GM18498 (cell line): ENCODE data around the gene FBP1.

ENCODE experiments used
- ATAC-seq: cut with Tn5 transposase; IDR thresholded peaks from one replicate; pipeline ENCODE4 v1.9.1; 2021; ENCODE audit warnings: mild to moderate bottlenecking, moderate library complexity; ENCODE audit not compliant: unreplicated experiment

FBP1 gene

GRCh38 chr9:94657021-94657725, 17.9 kb upstream of the FBP1 start:
- no peak for ATAC-seq

- peak; percentile 99 for ATAC-seq
Observed at GRCh38 chr9:94656200-94656599, 16.9 kb upstream of the FBP1 start.

- ATAC-seq: peak; percentile 19
Observed at GRCh38 chr9:94655739-94656138, 16.4 kb upstream of the FBP1 start.

DNA sequence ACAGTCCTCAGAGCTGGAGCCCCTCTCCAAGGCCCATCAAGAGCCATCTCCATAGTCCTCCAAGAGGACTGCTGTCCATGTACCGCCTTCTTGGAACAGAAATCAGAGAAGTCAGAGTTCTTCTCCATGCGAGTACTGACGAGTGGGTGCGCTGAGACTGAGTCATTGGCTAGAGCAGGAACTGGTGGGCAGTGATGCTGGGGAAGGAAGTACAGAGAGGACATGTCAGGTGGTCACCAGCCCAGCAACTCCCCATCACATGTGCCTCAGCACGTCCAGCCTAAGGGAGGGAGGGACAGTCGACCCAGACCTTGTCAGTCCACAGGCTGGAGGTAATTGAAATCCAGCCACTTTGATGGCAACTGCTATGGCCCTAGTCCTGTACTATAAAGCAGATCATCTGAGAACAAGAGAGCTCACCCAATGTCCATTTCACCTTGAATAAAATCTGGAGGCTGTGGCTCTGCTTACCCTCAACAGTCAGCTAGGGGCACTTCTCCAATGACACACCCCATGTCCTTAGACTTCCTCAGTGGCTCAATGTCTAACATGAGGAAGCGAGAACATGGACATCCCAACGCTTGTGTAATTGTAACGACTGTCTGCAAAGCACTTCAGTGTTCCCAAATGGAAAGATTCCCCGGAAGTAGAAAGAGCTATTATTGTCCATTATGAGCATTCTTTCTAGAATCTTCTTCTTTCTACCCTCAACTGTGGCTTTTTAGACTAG, 15.0 kb upstream of the FBP1 start:
- ATAC-seq: no peak

- no peak for ATAC-seq
Observed at GRCh38 chr9:94650949-94651348, 11.6 kb upstream of the FBP1 start.

DNA sequence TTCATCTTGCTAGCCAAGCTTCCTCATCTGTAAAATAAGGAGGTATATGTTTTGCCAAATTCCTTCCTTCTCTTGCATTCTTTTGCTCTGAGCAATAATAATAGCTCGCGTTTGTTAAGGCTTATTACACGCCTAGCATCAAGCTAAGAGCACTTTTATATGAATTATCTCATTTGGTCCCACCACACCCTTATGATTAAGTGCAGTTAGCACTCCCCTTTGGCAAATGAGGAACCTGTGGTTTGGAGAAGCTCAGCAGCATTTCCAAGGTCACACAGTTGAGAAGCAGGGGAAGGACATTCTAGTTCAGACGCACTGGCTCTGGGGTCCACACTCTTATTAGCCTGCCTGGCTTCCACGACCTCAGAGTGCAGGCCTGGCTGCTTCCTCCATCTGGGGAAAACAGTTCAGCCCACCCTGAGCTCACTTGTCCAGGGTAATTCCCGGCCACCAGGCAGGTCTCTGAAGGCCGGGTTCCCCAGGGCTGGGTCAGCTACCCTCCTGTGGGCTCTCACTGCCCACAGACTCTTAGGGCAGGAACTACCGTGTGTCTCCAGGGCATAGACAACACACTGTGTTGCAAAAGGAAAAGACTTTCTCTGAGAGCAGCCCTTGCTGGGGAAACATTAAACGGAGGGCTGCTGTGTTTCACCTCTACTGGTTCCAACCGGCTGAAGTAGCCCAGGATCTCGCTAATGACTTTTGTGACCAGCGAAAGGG, 9.9 kb upstream of the FBP1 start:
- no peak for ATAC-seq

DNA sequence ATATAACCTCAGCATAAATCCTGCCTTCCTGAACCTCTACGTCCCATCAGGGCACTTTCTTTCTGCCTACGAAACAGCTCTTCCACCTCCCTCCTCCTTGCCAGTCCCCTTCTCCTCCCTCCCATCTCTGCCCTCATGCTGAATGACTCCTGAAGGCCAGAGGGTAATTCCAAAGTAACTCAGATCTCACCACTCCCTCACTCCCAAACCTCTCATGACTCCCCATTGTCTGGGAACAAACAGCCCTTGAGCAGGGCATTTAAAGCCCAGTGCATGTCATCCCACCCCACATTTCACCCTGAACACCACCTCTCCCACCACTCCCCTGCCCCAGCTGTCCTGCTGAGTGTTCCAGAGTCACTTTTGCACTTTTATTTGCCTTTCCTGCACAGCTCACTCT, 8.9 kb upstream of the FBP1 start:
- no peak for ATAC-seq

GRCh38 chr9:94645901-94646300, 6.6 kb upstream of the FBP1 start:
- ATAC-seq: no peak

DNA sequence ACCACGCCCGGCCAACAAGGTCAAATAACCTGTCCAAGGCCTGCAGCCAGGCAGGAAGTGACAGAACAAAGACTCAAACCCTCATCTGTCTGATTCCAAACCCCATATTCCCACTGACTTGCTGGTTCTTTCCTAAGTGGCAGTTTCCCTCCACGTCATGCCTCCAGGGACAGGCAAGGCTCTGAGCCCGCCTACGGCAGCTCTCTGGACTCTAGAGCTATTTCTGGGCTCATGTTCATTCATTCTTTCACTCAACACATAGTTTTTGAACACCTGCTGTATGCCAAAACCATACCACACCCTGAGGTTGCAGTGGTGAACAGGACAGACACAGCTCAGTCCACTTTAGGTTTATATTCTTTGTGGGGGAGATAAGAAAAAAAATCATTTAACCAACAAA, 5.2 kb upstream of the FBP1 start:
- ATAC-seq: no peak

- ATAC-seq: no peak
Observed at GRCh38 chr9:94643741-94644140, 4.4 kb upstream of the FBP1 start.

DNA sequence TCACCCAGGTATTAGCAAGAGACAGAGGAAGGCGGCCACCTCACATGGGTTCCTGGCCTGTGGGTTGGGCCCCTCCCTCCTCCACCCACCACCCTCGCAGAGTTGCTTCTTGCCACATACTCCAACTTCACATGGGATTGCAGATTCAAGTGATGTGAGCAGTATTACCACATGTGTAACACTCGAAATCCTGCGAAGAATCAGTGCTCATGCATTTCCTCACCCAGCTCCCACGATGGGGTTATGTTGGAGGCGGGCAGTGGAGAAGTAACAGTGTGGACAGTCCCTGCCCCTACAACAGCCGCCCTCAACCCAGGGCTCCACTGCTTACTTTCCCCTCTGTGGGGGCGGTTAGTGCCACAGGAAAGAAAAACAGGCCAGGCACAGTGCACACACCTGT, 3.9 kb upstream of the FBP1 start:
- no peak for ATAC-seq

- ATAC-seq: no peak
Observed at GRCh38 chr9:94642501-94642900, 3.2 kb upstream of the FBP1 start.

- no peak for ATAC-seq
Observed at GRCh38 chr9:94639999-94640376, 670 bp upstream of the FBP1 start.

DNA sequence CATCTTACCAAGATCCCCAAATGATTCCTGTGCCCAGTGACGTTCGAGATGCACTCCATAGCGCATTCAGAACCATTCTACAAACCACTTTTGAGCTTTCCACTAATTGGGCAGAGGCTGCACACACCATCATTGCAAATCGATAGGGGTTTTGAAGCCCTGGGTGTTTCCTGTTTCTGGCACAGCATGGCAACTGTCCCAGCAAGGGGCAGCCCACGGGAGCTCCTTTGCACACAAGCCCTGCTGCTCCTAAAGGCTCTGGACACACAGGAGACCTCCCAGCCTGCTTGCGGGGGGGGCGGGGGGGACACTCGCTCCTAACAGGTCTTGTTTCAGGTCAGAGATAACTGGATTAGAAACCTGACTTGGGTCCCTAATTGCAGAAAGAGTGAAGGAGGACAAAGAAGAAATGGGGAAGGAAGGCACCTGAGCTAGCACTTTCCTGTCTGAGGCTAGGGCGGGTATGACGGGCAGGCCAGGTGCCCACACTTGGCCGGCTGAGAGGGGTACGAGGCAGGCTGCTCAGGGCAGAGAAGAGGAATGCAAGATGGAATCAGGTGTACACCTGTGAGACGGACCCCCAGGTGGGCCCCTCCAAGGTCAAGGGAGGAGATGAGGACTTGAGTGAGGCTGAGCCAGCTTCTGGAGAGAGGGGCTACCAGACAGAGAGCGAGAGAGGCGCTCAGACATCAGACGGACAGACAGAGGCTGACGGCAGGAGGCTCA, 820 bp downstream of the FBP1 start:
- no peak for ATAC-seq

GRCh38 chr9:94632737-94633136, 6.6 kb downstream of the FBP1 start:
- ATAC-seq: no peak

- ATAC-seq: no peak
Observed at GRCh38 chr9:94631599-94631998, 7.7 kb downstream of the FBP1 start.

GRCh38 chr9:94630833-94631232, 8.5 kb downstream of the FBP1 start:
- ATAC-seq: no peak

DNA sequence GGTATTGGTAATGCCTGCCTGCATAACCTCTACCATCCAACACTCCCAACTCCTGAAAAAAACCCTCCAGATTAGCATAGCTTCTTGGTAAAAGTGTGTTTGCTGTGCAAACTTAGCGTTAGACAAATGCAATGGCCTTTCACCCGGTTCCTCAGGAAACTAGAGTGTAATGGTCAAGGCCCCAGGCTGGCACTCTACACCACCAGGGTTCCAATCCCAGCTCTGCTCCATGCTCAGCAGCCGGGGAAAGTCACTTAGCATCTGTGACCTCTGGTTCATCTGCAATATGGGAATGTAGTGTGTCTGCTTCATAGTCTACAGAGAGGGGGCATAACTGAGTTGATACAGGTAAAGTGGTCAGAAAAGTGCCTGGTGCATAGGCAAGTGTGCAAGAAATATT, 9.0 kb downstream of the FBP1 start:
- ATAC-seq: no peak

GRCh38 chr9:94627287-94627686, 12.0 kb downstream of the FBP1 start:
- ATAC-seq: no peak

DNA sequence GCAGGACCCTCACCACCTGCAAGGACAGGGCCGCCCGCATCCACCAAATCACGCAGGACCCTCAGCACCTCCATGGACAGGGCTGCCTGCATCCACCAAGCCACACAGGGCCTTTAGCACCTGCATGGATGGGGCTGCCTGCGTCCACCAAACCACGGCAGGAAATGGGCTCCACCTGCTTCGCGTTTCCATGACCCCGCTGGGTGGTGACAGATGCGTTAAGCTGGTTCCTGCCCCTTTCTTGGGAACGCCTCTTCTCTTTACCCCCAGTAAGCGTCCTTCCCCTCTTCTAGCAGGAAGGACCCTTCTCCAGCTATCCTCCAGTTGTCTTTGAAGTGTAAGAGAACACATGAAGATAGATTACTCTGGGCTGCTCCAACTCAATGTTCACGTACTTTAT, 13.5 kb downstream of the FBP1 start:
- no peak for ATAC-seq

- ATAC-seq: no peak
Observed at GRCh38 chr9:94624629-94625028, 14.7 kb downstream of the FBP1 start.
